SU-DHL-6 (cell line): ENCODE data around the gene COBL.

ENCODE experiments used
- CTCF ChIP-seq: fragments of 200-600 bp; sonication (generic); IDR thresholded peaks from one replicate; pipeline ENCODE4 v1.5.1; 2017; ENCODE audit warnings: antibody characterized with exemption, mild to moderate bottlenecking, low read length, moderate library complexity; ENCODE audit not compliant: insufficient read depth, poor library complexity, severe bottlenecking
- EZH2phosphoT487 ChIP-seq: fragments of 200-600 bp; sonication (generic), shearing (Covaris generic); conservative IDR thresholded peaks from 2 replicates; pipeline ENCODE4 v1.6.1; 2018; ENCODE audit warnings: mild to moderate bottlenecking, antibody characterized with exemption, low read length, moderate library complexity, mixed read lengths

- no peak for TF ChIP-seq CTCF
- no peak for TF ChIP-seq EZH2phosphoT487
Observed at GRCh38 chr7:51072281-51072680, 244.3 kb downstream of the COBL start.
